ENCODE data around the gene EGF.

EGF gene

DNA sequence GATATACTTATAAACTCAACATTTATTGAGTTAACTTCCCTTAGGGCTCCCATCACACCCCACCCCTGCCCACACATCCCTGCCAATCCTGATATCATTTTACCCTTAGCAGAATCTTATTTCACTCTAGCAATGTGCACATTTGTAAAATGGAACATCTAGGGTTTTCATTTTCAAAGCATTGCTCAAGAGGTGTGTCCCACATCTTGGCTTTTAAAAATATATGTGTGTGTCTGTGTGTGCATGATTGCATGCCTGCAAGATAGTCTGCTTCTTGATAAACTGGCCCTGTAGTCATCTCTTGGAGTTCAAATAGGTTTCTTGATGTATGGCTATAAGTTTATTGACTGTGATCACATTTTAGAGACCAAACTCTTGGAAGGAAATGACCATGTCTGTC lies 26.4 kb upstream of the EGF start:
- POLR2A ChIA-PET: no interaction called here
- DNase-seq (ENCODE audit: extremely low spot score): no peak
- CTCF ChIA-PET: no interaction called here
- TF ChIP-seq, protein P1, sequence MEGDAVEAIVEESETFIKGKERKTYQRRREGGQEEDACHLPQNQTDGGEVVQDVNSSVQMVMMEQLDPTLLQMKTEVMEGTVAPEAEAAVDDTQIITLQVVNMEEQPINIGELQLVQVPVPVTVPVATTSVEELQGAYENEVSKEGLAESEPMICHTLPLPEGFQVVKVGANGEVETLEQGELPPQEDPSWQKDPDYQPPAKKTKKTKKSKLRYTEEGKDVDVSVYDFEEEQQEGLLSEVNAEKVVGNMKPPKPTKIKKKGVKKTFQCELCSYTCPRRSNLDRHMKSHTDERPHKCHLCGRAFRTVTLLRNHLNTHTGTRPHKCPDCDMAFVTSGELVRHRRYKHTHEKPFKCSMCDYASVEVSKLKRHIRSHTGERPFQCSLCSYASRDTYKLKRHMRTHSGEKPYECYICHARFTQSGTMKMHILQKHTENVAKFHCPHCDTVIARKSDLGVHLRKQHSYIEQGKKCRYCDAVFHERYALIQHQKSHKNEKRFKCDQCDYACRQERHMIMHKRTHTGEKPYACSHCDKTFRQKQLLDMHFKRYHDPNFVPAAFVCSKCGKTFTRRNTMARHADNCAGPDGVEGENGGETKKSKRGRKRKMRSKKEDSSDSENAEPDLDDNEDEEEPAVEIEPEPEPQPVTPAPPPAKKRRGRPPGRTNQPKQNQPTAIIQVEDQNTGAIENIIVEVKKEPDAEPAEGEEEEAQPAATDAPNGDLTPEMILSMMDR (IDR thresholded peaks at IDR 0.05; ENCODE audit: control extremely low read depth, extremely low read depth, low read depth, missing control alignments): no peak

DNA sequence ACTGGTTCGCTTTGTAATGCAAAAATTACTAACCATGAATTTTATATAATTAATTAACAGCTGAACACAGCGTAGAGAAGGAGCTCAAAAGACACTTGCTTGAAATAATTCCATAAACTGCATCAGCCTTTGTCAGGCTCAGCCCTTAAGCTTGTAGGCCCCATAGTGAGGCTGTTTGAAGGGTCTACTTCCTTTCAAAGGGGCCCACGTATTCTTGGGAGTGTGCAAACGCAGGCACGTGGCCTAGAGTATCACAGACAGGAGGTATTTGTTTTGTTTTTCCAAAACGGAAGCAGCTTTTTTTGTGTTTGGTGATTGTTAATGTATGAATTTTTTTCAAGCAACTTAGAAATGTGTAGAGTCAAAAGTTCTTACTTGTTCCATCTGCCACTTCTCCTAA lies 25.6 kb upstream of the EGF start:
- no peak for DNase-seq (ENCODE audit: extremely low spot score)
- POLR2A ChIA-PET: no interaction called here
- TF ChIP-seq, protein P1 (IDR thresholded peaks at IDR 0.05; ENCODE audit: control extremely low read depth, extremely low read depth, low read depth, missing control alignments): no peak
- CTCF ChIA-PET: no interaction called here

DNA sequence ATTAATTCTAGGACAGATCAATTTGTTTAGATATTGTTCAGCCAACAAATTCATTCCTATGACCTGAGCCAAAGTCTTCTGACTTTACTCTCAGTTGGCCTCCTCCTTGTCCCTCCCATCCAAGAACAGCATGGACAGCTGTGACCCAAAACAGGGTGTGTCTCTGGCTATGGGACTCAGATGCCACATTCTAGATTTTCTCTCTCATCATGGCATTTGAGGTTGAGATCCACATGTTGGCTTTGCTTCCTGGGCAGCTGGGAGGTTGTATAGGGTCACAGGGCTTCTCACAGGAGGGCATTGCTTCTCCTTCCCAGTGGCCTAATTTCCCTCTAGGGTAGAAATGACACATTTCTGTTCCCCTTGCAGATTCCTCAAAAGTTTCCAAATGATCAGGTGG lies 22.6 kb upstream of the EGF start:
- TF ChIP-seq, protein P1 (IDR thresholded peaks at IDR 0.05; ENCODE audit: control extremely low read depth, extremely low read depth, low read depth, missing control alignments): no peak
- ChIA-PET POLR2A (no interaction called here), CTCF (interaction anchor here (1.5 kb wide), 1 partner anchor 16 kb away, joined by 4 read pairs; no protein-coding TSS in a partner anchor)
- DNase-seq (ENCODE audit: extremely low spot score): no peak

DNA sequence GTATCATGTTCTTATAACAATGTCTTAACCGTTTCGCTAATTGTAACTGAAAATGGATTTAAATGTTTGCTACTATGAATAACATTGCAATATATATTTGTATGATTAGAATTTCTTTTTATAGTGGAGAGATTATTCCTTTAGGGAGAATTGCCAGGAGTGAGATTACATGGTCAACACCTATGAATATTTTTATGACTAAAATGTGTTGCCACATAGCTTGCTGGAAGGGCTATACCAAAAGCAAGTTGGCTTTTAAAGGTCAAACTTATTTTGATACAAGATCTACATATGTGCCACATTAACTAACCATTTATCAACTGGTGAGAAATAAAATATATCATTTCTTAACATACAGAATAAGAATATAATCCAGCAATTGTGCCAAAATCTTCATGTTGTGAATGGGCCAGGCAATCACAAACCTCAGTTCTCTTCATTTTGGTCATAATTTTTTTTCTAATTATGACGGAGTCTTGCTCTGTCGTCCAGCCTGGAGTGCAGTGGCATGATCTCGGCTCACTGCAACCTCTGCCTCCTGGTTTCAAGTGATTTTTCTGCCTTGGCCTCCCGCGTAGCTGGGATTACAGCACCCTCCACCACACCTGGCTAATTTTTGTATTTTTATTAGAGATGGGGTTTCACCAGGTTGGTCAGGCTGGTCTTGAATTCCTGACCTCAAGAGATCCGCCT lies 10.0 kb upstream of the EGF start:
- POLR2A ChIA-PET: no interaction called here
- TF ChIP-seq, protein P1 (IDR thresholded peaks at IDR 0.05; ENCODE audit: control extremely low read depth, extremely low read depth, low read depth, missing control alignments): no peak
- CTCF ChIA-PET: interaction anchor here (1.4 kb wide), 1 partner anchor 9 kb away, joined by 4 read pairs; no protein-coding TSS in a partner anchor
- DNase-seq (ENCODE audit: extremely low spot score): no peak

DNA sequence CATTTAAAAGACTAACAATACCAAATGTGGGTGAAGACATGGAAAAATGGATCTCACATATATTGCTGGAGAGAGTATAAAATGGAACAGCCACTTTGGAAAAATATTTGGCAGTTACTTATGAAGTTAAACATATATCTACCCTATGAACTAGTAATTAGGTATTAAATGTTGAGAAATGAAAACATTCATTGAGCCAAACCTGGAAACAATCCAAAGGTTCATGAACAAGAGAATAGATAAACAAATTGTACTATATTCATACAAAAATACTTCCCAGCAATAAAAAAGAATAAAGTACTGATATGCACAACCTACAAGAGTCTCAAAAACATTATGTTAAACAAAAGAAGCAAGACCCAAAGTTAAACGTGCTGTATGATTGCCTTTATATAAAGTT lies 4.0 kb upstream of the EGF start:
- CTCF ChIA-PET: no interaction called here
- POLR2A ChIA-PET: no interaction called here
- no peak for DNase-seq (ENCODE audit: extremely low spot score)

DNA sequence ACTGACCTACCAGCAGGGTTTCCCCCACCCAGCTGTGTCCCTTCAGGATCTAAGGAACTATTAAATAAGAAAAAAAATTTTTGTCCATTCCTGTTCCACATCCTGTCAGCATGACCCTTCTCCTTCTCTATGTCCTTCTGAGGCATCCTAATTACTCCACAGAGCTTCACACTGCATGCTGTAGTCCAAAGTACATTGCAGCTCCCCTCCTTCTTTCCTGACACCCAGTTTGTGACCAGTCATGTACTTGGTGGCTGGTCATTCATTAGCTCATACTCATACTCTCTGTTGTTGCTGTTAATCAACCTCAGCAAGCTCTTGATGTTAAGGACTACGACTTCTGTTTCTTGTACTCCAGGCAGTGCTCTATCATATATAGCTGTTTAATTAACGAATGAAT lies 2.4 kb upstream of the EGF start:
- TF ChIP-seq, protein P1 (IDR thresholded peaks at IDR 0.05; ENCODE audit: control extremely low read depth, extremely low read depth, low read depth, missing control alignments): no peak
- POLR2A ChIA-PET: no interaction called here
- no peak for DNase-seq (ENCODE audit: extremely low spot score)

More for the DNA sequence above, 4.0 kb upstream of the EGF start:
- TF ChIP-seq, protein P1 (IDR thresholded peaks at IDR 0.05; ENCODE audit: control extremely low read depth, extremely low read depth, low read depth, missing control alignments): no peak

More for the DNA sequence above, 2.4 kb upstream of the EGF start:
- CTCF ChIA-PET: interaction anchor here (2.0 kb wide), 1 partner anchor 36 kb away, joined by 5 read pairs; no protein-coding TSS in a partner anchor
